Inflammatory macrophage treated with lipopolysaccharide for 4 hours (primary cell): ENCODE results near the gene DPF3.
"Not testable (repeated sequence)": the region's sequence is repeated elsewhere in the genome, so short reads cannot be mapped to it uniquely, and the experiment has no call there.

Source experiments
- DNase-seq: peaks from one replicate; pipeline ENCODE4 v3.0.0-alpha.2; 2020

Gene DPF3

GRCh38 chr14:72878746-72879145, 15.2 kb downstream of the DPF3 start:
- DNase-seq: no peak

- no peak for DNase-seq
These were observed 17.2 kb downstream of the DPF3 start for GRCh38 chr14:72876710-72877063.

GRCh38 chr14:72876005-72876709, 17.7 kb downstream of the DPF3 start:
- no peak for DNase-seq

- DNase-seq: not testable (repeated sequence)
These were observed 23.0 kb downstream of the DPF3 start for GRCh38 chr14:72870878-72871277.

- DNase-seq: no peak
These were observed 24.2 kb downstream of the DPF3 start for GRCh38 chr14:72869407-72870329.

GRCh38 chr14:72868500-72868899, 25.4 kb downstream of the DPF3 start:
- DNase-seq: no peak

- no peak for DNase-seq
These were observed 29.1 kb downstream of the DPF3 start for GRCh38 chr14:72864712-72865365.

GRCh38 chr14:72863216-72864006, 30.5 kb downstream of the DPF3 start:
- peak; percentile 22 for DNase-seq

- no peak for DNase-seq
These were observed 37.2 kb downstream of the DPF3 start for GRCh38 chr14:72856530-72857266.

- DNase-seq: no peak
These were observed 38.0 kb downstream of the DPF3 start for GRCh38 chr14:72855913-72856312.

GRCh38 chr14:72852194-72852593, 41.7 kb downstream of the DPF3 start:
- no peak for DNase-seq

- DNase-seq: no peak
These were observed 42.3 kb downstream of the DPF3 start for GRCh38 chr14:72851635-72852034.

GRCh38 chr14:72850360-72850759, 43.5 kb downstream of the DPF3 start:
- no peak for DNase-seq

GRCh38 chr14:72849222-72849621, 44.7 kb downstream of the DPF3 start:
- DNase-seq: no peak

- no peak for DNase-seq
These were observed 46.2 kb downstream of the DPF3 start for GRCh38 chr14:72847721-72848120.

GRCh38 chr14:72845683-72846082, 48.2 kb downstream of the DPF3 start:
- DNase-seq: no peak

GRCh38 chr14:72845196-72845595, 48.7 kb downstream of the DPF3 start:
- DNase-seq: no peak

- no peak for DNase-seq
These were observed 49.4 kb downstream of the DPF3 start for GRCh38 chr14:72844524-72844923.

GRCh38 chr14:72839753-72840607, 53.9 kb downstream of the DPF3 start:
- DNase-seq: no peak

- no peak for DNase-seq
These were observed 54.5 kb downstream of the DPF3 start for GRCh38 chr14:72839351-72839750.

- no peak for DNase-seq
These were observed 57.8 kb downstream of the DPF3 start for GRCh38 chr14:72836085-72836484.
